Stomach (tissue), 4 donors: ENCODE results near the gene FARSB.

Source experiments
- CTCF ChIP-seq, 7 experiments: fragments of 450-650 bp in 4 of 7; fragments of 200-600 bp in 3 of 7; sonication (generic) in 3 of 7; IDR thresholded peaks; one replicate each; pipeline ENCODE4 v1.5.1; 2016 to 2019; ENCODE audit warnings: antibody characterized with exemption in 7 of 7, control low read depth in 2 of 7, mild to moderate bottlenecking in 1 of 7
- EP300 ChIP-seq: sonication (generic); formaldehyde crosslinking; IDR thresholded peaks from one replicate; pipeline ENCODE4 v1.6.1; 2017; ENCODE audit warnings: antibody characterized with exemption

GRCh38 chr2:222592176-222592575 is 63.7 kb downstream of the FARSB start:
- TF ChIP-seq CTCF (IDR thresholded peaks at IDR 0.05) (no peak), EP300 (no peak)
